GM23248 (cell line): ENCODE measurements around the gene CRYBA4. TPM values are rescaled to one million over a fixed set of nuclear protein-coding genes. Genes with fewer than 3 reads are reported as not detected.

ENCODE experiments used
- DNase-seq: peaks from one replicate; pipeline ENCODE4 v3.0.0-alpha.2; 2015
- H2AFZ ChIP-seq: fragments of 200-600 bp; sonication (generic); 2 replicates; pipeline ENCODE4 v1.6.1; 2016; ENCODE audit warnings: antibody characterized with exemption
- H3F3A ChIP-seq: fragments of 200-600 bp; sonication (generic); 2 replicates; pipeline ENCODE4 v1.6.1; 2016; ENCODE audit warnings: mild to moderate bottlenecking, antibody characterized with exemption, mixed run types; ENCODE audit not compliant: insufficient read depth
- H3K27ac ChIP-seq: fragments of 200-600 bp; sonication (generic); 2 replicates; pipeline ENCODE4 v1.5.1; 2016; ENCODE audit warnings: mild to moderate bottlenecking
- H3K27me3 ChIP-seq: fragments of 200-600 bp; sonication (generic); replicated peaks from 2 replicates; pipeline ENCODE4 v1.6.1; 2016; ENCODE audit warnings: mild to moderate bottlenecking; ENCODE audit not compliant: insufficient read depth
- H3K36me3 ChIP-seq: fragments of 200-600 bp; sonication (generic); 2 replicates; pipeline ENCODE4 v1.6.1; 2016; ENCODE audit warnings: low read depth, mild to moderate bottlenecking
- H3K4me1 ChIP-seq: fragments of 200-600 bp; sonication (generic); 2 replicates; pipeline ENCODE4 v1.6.1; 2016; ENCODE audit warnings: mild to moderate bottlenecking; ENCODE audit not compliant: insufficient read depth
- H3K4me2 ChIP-seq: fragments of 200-600 bp; sonication (generic); one replicate; pipeline ENCODE4 v1.6.1; 2016; ENCODE audit warnings: mild to moderate bottlenecking; ENCODE audit not compliant: unreplicated experiment
- H3K4me3 ChIP-seq: fragments of 200-600 bp; sonication (generic); 2 replicates; pipeline ENCODE4 v1.5.1; 2016; ENCODE audit warnings: mild to moderate bottlenecking
- H3K79me2 ChIP-seq: fragments of 200-600 bp; sonication (generic); 2 replicates; pipeline ENCODE4 v1.6.1; 2016; ENCODE audit warnings: mild to moderate bottlenecking; ENCODE audit not compliant: insufficient read depth
- H3K9ac ChIP-seq: fragments of 200-600 bp; sonication (generic); 2 replicates; pipeline ENCODE4 v1.6.1; 2016; ENCODE audit warnings: mild to moderate bottlenecking
- H3K9me2 ChIP-seq: fragments of 200-600 bp; sonication (generic); 2 replicates; pipeline ENCODE4 v1.6.1; 2016; ENCODE audit warnings: mixed run types, mild to moderate bottlenecking, moderate library complexity; ENCODE audit not compliant: insufficient read depth
- H3K9me3 ChIP-seq: fragments of 200-600 bp; sonication (generic); one replicate; pipeline ENCODE4 v1.6.1; 2017; ENCODE audit warnings: low read depth
- H4K20me1 ChIP-seq: fragments of 200-600 bp; sonication (generic); 2 replicates; pipeline ENCODE4 v1.6.0; 2016; ENCODE audit not compliant: insufficient read depth
- EZH2 ChIP-seq: fragments of 200-600 bp; sonication (generic); IDR thresholded peaks from 2 replicates; pipeline ENCODE4 v1.6.1; 2018; ENCODE audit warnings: antibody characterized with exemption, mild to moderate bottlenecking; ENCODE audit not compliant: insufficient read depth, poor library complexity, severe bottlenecking
- EZH2phosphoT487 ChIP-seq: fragments of 200-600 bp; sonication (generic); IDR thresholded peaks from 2 replicates; pipeline ENCODE4 v1.6.1; 2018; ENCODE audit warnings: antibody characterized with exemption, moderate library complexity, mild to moderate bottlenecking, low read depth; ENCODE audit not compliant: insufficient read depth
- WGBS, 2 experiments: methylation state at CpG; one replicate each; pipeline ENCODE4 v1.1.6; 2015 to 2017; ENCODE audit warnings: low lambda C conversion rate in 2 of 2, low coverage in 1 of 2; ENCODE audit errors: missing lambda C conversion rate in 2 of 2; 5-methylcytosine and 5-hydroxymethylcytosine counted together
- in situ Hi-C: fragments of 300-500 bp; cut with MboI; formaldehyde crosslinking; loops from 2 replicates; pipeline ENCODE4 v1.15.0; 2020
- polyA plus RNA-seq: library from polyadenylated mRNA; unstranded; fragments of >200 nt; fragmentation: Nextera tagmentation; extraction: Ambion mirVana; gene quantifications from 2 replicates; pipeline ENCODE4 v1.2.1, GENCODE V29; 2016
- total RNA-seq: library from RNA; depleted of rRNA; stranded (reverse); fragments of >200 nt; shearing (Covaris generic); gene quantifications from 2 replicates; pipeline ENCODE4 v1.2.3, GENCODE V29; 2014; rRNA removed

The CRYBA4 gene
- total RNA-seq: not detected in 2 replicates
- polyA plus RNA-seq: not detected in 2 replicates

DNA sequence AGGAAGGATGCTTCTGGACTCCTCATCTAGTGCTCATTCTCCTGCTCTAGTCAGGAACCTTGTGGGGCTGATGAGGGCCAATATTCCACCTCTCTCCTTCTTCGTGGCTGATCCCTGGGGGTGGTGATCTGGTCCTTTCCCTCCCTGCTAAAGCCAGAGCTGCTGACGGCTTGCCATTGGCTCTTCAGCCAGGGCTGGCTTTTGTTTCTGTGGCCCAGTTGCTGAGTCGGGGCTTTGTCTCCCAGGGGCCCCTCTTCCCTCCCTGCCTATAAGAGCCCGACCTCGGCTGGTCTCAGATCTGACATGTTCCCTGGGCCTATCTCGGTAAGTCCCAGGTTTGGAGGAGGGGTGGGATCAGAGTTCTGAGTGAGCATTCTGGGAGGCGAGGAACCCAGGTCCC is at the start of gene CRYBA4:
Gene CRYBA4 (plus strand): TSS at position 301 of the 400 bp plus-strand sequence. CDS start 634 bp downstream, outside the sequence.
- Histone ChIP-seq H3F3A (no peaks in the 10 kb centered on the region), H3K27me3 (peaks cover 9% of the 10 kb centered on the region; the same call in 1 of the 2 replicates), H4K20me1 (no peaks in the 10 kb centered on the region), H3K79me2 (no peaks in the 10 kb centered on the region), H3K9me2 (no peaks in the 10 kb centered on the region), H3K4me3 (no peak within 1 kb of the TSS), H3K36me3 (no peaks in the 10 kb centered on the region), H3K9ac (no peak within 1 kb of the TSS), H3K4me1 (no peaks in the 10 kb centered on the region), H3K9me3 (no peaks in the 10 kb centered on the region), H3K4me2 (no peak within 1 kb of the TSS), H2AFZ (no peak within 1 kb of the TSS), H3K27ac (no peak within 1 kb of the TSS)
- WGBS, 2 experiments: 63% methylated on average over 7 of the region's 7 CpGs
- no peak for DNase-seq
- in situ Hi-C loops: no loop called here
- TF ChIP-seq EZH2phosphoT487 (no peak), EZH2 (no peak)

DNA sequence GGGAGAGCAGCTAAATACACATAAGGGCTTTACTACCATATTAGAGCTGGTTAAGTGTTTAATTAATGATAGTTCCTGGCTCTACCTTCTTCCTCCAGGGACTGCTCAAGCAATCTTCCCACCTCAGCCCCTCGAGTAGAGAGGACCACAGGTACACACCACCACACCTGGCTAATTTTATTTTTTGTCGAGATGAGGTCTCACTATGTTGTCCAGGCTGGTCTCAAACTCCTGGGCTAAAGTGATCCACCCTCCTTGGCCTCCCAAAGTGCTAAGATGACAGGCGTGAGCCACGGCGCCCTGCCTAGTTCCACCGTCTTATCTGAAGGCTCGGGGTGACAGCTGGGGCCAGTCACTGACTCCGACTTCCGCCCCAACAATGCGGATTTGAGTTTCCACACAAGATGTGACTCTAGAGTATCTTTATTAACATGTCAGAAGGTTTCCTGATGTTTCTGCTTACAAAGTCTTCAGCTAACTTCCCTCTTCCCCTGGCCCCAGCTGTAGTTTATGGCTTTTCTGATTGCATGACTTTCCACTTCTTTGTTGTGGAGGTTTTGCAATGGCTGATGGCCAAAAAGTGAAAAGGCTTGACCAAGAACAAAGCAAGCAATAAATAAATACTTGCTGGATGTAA is 48.6 kb upstream of the CRYBA4 start:
- DNase-seq: no peak
- 88 to 93% methylated on average over 9 to 10 of the region's 10 CpGs for WGBS, 2 experiments
- H3K27ac ChIP-seq: no peak overlapping the region
- 0 out of 2 replicates have a peak, but pooled peaks cover 3% of the 10 kb centered on the region for H3K36me3 ChIP-seq
- H3K9me3 ChIP-seq: no peaks in the 10 kb centered on the region
- in situ Hi-C loops: no loop called here
- H3K9me2 ChIP-seq: no peaks in the 10 kb centered on the region
- no peak overlapping the region for H3K4me2 ChIP-seq
- H3K27me3 ChIP-seq: no peaks in the 10 kb centered on the region
- no peaks in the 10 kb centered on the region for H3K4me1 ChIP-seq
- H3K4me3 ChIP-seq: no peak overlapping the region
- TF ChIP-seq EZH2phosphoT487 (no peak), EZH2 (no peak)
- H4K20me1 ChIP-seq: no peaks in the 10 kb centered on the region; the same call in 1 of the 2 replicates
- H2AFZ ChIP-seq: no peak overlapping the region
- H3K79me2 ChIP-seq: peaks cover 74% of the 10 kb centered on the region
- no peak overlapping the region for H3K9ac ChIP-seq
- H3F3A ChIP-seq: no peaks in the 10 kb centered on the region

GRCh38 chr22:26574001-26574723 is 47.6 kb upstream of the CRYBA4 start:
- Histone ChIP-seq H3K4me2 (no peak overlapping the region), H3K9me3 (no peaks in the 10 kb centered on the region), H3K9me2 (no peaks in the 10 kb centered on the region), H2AFZ (no peak overlapping the region), H4K20me1 (no peaks in the 10 kb centered on the region; the same call in 1 of the 2 replicates), H3K27me3 (no peaks in the 10 kb centered on the region), H3K4me1 (no peaks in the 10 kb centered on the region), H3K27ac (no peak overlapping the region), H3K79me2 (peaks cover 79% of the 10 kb centered on the region), H3K4me3 (no peak overlapping the region), H3F3A (no peaks in the 10 kb centered on the region), H3K36me3 (0 out of 2 replicates have a peak, but pooled peaks cover 3% of the 10 kb centered on the region), H3K9ac (no peak overlapping the region)
- no peak for TF ChIP-seq EZH2
- TF ChIP-seq EZH2phosphoT487: no peak
- 95 to 97% methylated on average over 7 of the region's 7 CpGs for WGBS, 2 experiments
- in situ Hi-C loops: no loop called here
- DNase-seq: no peak

DNA sequence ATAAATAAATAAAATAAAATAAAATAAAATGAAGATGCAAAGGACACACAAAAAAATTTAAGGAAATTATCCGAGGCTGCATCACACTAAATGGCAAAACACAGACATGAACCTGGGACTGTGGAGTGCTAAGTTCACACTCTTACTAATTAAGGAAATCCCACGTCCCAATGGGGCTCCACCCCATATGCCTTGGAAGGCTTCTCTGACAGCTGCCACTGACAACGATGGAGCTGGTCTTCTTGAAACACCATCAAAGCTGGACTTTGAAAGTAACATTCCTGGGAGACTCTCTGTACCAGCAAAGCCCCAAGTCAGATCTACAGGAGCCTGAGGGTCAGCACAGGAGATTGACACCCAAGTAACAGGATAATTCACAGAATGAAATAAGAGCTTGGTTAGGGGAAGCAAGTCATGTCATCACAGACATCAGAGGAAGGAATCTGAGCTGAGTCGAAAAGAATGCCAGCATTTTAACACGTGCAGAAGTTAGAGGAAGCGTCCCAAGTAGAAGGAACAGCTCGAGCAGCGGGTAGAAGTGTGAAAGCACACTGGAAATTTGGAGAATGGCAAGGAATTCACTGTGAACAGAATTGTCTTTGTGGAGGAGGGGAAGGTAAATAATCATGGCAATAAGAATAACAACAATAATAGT is 45.6 kb upstream of the CRYBA4 start:
- Histone ChIP-seq H3K4me2 (no peak overlapping the region), H3F3A (no peaks in the 10 kb centered on the region), H3K9me2 (no peaks in the 10 kb centered on the region), H4K20me1 (no peaks in the 10 kb centered on the region; the same call in 1 of the 2 replicates), H2AFZ (no peak overlapping the region), H3K79me2 (peaks cover 84% of the 10 kb centered on the region), H3K9me3 (no peaks in the 10 kb centered on the region), H3K9ac (no peak overlapping the region), H3K36me3 (0 out of 2 replicates have a peak, but pooled peaks cover 3% of the 10 kb centered on the region), H3K27me3 (no peaks in the 10 kb centered on the region), H3K4me1 (no peaks in the 10 kb centered on the region), H3K27ac (no peak overlapping the region), H3K4me3 (no peak overlapping the region)
- DNase-seq: no peak
- in situ Hi-C loops: no loop called here
- 38 to 54% methylated on average over 8 of the region's 8 CpGs for WGBS, 2 experiments
- TF ChIP-seq EZH2: no peak
